ENCODE results near the gene PDE4B. TPM values are rescaled to one million over a fixed set of nuclear protein-coding genes. Genes with fewer than 3 reads are reported as not detected.

Gene PDE4B
- polyA plus RNA-seq, 1 experiment: 20.6 TPM

- no peaks in the 10 kb centered on the region; the same call in none of the 2 replicates for H3K36me3 ChIP-seq (ENCODE audit: control insufficient read depth, insufficient read depth, low read length)
- no peak overlapping the region for H3K4me3 ChIP-seq (ENCODE audit: low read depth, low read length)
- ChIA-PET CTCF (interaction anchor here (1.0 to 1.5 kb wide), 4 partner anchors 11 to 93 kb away, joined by 3 to 5 read pairs (median 4); no protein-coding TSS in a partner anchor), POLR2A (no interaction called here)
- no peak for TF ChIP-seq CTCF (IDR thresholded peaks at IDR 0.05; ENCODE audit: insufficient read depth, low read depth, low read length)
- no peak for DNase-seq (ENCODE audit: low read depth)
- H3K27me3 ChIP-seq (ENCODE audit: control insufficient read depth, insufficient read depth, low read length): no peaks in the 10 kb centered on the region
Observed at GRCh38 chr1:66351478-66351877, 558.8 kb downstream of the PDE4B start.

- Histone ChIP-seq H3K4me3 (ENCODE audit: low read depth, low read length) (no peak overlapping the region), H3K36me3 (ENCODE audit: control insufficient read depth, insufficient read depth, low read length) (no peaks in the 10 kb centered on the region; the same call in none of the 2 replicates), H3K27me3 (ENCODE audit: control insufficient read depth, insufficient read depth, low read length) (no peaks in the 10 kb centered on the region)
- ChIA-PET CTCF (interaction anchor here (1.0 kb wide), 2 partner anchors 11 to 92 kb away, joined by 3 to 5 read pairs; no protein-coding TSS in a partner anchor), POLR2A (no interaction called here)
- DNase-seq (ENCODE audit: low read depth): no peak
- no peak for TF ChIP-seq CTCF (IDR thresholded peaks at IDR 0.05; ENCODE audit: insufficient read depth, low read depth, low read length)
Observed at GRCh38 chr1:66351913-66352312, 559.2 kb downstream of the PDE4B start.

GRCh38 chr1:66352792-66353191, 560.1 kb downstream of the PDE4B start:
- TF ChIP-seq CTCF (IDR thresholded peaks at IDR 0.05; ENCODE audit: insufficient read depth, low read depth, low read length): no peak
- Histone ChIP-seq H3K36me3 (ENCODE audit: control insufficient read depth, insufficient read depth, low read length) (no peaks in the 10 kb centered on the region; the same call in none of the 2 replicates), H3K4me3 (ENCODE audit: low read depth, low read length) (no peak overlapping the region), H3K27me3 (ENCODE audit: control insufficient read depth, insufficient read depth, low read length) (no peaks in the 10 kb centered on the region)
- CTCF ChIA-PET: interaction anchor here (1.0 to 1.2 kb wide), 3 partner anchors 83 to 138 kb away, joined by 4 read pairs; no protein-coding TSS in a partner anchor
- no peak for DNase-seq (ENCODE audit: low read depth)
- POLR2A ChIA-PET: no interaction called here

GRCh38 chr1:66353257-66353656, 560.6 kb downstream of the PDE4B start:
- no peaks in the 10 kb centered on the region for H3K27me3 ChIP-seq (ENCODE audit: control insufficient read depth, insufficient read depth, low read length)
- TF ChIP-seq CTCF (IDR thresholded peaks at IDR 0.05; ENCODE audit: insufficient read depth, low read depth, low read length): no peak
- H3K4me3 ChIP-seq (ENCODE audit: low read depth, low read length): no peak overlapping the region
- ChIA-PET CTCF (interaction anchor here (1.0 to 1.2 kb wide), 3 partner anchors 83 to 138 kb away, joined by 4 read pairs; no protein-coding TSS in a partner anchor), POLR2A (no interaction called here)
- H3K36me3 ChIP-seq (ENCODE audit: control insufficient read depth, insufficient read depth, low read length): peaks cover 1% of the 10 kb centered on the region
- DNase-seq (ENCODE audit: low read depth): no peak

- peaks cover 1% of the 10 kb centered on the region for H3K36me3 ChIP-seq (ENCODE audit: control insufficient read depth, insufficient read depth, low read length)
- ChIA-PET CTCF (no interaction called here), POLR2A (no interaction called here)
- TF ChIP-seq CTCF (IDR thresholded peaks at IDR 0.05; ENCODE audit: insufficient read depth, low read depth, low read length): no peak
- no peaks in the 10 kb centered on the region for H3K27me3 ChIP-seq (ENCODE audit: control insufficient read depth, insufficient read depth, low read length)
- H3K4me3 ChIP-seq (ENCODE audit: low read depth, low read length): no peak overlapping the region
- no peak for DNase-seq (ENCODE audit: low read depth)
Observed at GRCh38 chr1:66354311-66355201, 561.9 kb downstream of the PDE4B start.
